ENCODE data around the gene CCDC7.

- TF ChIP-seq, protein P1, sequence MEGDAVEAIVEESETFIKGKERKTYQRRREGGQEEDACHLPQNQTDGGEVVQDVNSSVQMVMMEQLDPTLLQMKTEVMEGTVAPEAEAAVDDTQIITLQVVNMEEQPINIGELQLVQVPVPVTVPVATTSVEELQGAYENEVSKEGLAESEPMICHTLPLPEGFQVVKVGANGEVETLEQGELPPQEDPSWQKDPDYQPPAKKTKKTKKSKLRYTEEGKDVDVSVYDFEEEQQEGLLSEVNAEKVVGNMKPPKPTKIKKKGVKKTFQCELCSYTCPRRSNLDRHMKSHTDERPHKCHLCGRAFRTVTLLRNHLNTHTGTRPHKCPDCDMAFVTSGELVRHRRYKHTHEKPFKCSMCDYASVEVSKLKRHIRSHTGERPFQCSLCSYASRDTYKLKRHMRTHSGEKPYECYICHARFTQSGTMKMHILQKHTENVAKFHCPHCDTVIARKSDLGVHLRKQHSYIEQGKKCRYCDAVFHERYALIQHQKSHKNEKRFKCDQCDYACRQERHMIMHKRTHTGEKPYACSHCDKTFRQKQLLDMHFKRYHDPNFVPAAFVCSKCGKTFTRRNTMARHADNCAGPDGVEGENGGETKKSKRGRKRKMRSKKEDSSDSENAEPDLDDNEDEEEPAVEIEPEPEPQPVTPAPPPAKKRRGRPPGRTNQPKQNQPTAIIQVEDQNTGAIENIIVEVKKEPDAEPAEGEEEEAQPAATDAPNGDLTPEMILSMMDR (IDR thresholded peaks at IDR 0.05; ENCODE audit: poor library complexity) = no peak
- TF ChIP-seq EZH2 (IDR thresholded peaks at IDR 0.05; ENCODE audit: borderline replicate concordance) = no peak
Observed at GRCh38 chr10:32436215-32436614, 9.7 kb upstream of the CCDC7 start.
